ENCODE results near the gene CTSW.
A peak's percentile ranks its signal among the peaks of the same experiment; 100 is the strongest.

CTSW gene

DNA sequence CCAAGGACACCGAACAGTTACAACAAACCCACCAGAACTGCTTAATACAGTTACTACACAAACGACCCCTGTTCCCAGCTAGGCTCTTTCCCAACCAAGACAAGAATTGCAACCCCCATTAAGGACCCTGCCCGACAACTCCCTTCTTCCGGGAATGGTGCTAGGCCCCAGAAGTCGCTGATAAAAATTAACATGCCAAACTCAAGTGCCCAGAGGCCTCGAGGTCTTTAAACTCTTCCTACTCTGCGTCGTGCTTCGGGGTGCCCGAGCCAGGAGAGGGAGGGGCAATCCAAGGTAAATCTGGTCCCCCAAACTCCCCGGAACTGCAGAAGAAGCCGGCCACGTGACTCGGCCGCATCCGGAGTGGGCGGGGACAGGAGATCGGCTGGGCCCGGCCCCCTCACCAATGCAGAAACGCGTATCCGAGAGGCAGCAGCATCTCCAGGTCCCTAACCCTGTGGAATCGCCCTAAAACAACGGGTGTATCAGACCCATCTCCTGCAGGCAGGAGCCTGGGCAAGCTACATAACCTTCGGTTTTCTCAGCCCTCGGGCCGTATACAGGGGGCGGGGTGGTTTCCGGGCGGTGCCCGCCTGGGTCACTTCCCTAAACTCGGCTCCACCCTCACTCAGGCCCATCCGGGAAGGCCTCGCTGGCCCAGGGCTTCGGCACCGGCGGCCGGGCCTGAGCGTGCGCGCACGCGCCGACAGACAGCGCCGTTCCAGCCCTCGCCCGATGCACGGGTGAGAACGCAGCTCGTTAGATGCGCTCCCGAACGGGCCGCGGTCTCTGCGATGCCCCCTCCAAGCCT lies 22.7 kb upstream of the CTSW start:
- DNase-seq, result peak; percentile 85

DNA sequence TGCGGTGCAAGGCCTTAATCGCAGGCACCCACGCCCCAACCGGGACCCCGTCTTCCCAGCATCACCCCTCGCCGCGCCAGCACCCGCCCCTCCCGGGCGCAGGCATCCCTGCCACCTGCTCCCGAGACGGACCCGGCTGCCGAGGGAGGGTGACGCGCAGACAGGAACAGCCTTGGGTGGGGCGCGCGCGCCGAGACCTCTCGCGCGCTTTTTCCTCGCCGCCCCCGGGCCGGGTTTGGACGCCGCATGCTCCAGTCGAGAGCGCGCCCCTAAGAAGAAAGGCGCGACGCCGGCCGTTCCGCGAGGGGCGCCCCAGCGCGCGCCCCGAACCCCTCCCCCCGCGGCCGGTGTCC lies 22.2 kb upstream of the CTSW start:
- DNase-seq, result no peak

GRCh38 chr11:65857853-65858680 lies 21.6 kb upstream of the CTSW start, which contains the start of gene CFL1:
CFL1 (minus strand) TSS chr11:65858180; CDS start chr11:65858099, 81 bp downstream.
- DNase-seq, result peak; percentile 99

GRCh38 chr11:65858681-65859087 lies 21.0 kb upstream of the CTSW start:
- DNase-seq, result no peak

DNA sequence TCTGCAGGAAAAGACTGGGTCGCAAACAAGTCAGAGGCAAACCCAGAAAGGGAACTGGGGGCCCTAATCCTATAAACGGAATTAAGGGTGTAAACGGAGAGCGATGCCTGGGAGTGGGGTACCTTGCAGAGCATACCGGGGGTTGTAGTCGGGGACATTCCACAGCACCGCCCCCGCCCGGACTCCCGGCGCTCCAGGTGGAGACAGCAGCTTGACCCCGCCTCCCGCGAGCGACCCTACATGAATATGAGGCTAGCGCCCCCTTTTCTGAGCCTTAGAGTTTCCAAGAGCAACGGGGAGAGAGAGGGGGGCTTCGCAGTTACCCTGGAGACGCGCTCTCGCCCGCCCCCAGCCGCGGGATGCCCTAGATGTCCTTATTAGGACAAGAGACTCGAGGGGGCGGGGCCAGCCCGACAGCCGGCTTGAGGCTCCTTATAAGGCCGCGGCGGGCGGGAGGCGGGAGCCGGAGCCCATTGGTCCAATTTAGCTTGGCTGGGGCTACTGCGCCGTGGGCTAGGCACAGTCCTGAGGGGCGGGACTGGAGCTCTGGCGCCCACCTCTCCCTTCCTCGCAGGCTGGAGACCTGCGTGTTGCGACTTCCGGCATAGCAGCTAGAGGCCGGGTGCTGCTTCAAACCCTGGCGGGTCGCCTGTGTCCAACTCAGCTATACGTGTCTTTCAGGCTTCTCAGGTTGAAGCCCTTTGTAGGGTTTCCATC lies 20.4 kb upstream of the CTSW start:
- DNase-seq, result peak; percentile 99

DNA sequence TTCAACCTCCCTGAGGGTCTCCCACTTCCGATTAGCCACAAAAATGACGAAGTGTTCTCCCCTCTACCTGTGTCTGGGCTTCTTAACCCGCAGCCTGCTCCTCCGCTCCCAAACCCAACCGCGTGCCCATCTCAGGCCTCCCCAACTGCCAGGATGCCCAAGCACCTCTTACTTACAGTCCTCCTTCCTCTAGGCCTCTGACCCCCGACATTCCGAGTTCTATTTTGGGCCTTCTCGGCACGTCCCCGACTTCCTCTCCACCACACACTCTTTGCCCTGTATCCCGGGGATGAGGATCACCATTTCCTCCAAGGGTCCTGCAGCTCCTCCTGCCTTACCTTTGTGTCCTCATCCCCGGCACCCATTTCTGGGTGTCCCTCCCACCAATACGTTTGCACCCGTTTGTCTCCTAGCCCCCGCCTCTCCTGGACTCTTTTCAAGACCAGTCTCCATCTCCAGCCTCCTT lies 19.8 kb upstream of the CTSW start:
- no peak for DNase-seq

DNA sequence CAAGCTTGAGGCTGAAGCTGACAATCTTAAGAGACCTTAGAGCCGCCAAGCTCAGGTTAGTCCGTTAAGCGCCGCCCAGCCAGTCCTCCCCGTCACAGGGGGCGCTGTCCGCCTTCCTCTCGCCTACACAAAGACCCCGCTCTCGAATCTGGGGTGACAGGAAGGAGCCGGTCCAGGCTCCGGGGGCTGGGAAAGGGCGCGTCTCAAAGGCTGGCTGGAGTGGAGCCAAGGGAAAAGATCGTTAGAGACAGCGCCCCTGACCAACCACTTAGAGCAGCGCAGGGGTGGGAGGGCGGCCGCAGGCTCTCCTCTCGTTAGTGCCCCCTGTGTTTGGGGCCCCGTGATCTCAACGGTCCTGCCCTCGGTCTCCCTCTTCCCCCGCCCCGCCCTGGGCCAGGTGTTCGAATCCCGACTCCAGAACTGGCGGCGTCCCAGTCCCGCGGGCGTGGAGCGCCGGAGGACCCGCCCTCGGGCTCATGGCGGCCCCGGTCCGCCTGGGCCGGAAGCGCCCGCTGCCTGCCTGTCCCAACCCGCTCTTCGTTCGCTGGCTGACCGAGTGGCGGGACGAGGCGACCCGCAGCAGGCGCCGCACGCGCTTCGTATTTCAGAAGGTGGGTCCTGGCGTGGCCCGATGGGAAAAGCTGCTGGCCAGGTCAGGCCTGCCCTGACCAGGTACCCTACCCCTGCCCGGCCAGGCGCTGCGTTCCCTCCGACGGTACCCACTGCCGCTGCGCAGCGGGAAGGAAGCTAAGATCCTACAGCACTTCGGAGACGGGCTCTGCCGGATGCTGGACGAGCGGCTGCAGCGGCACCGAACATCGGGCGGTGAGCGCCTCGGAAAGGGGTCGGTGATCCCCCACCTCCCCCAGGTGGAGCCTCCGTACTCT lies 19.1 kb upstream of the CTSW start, which contains the start of gene MUS81:
MUS81 (plus strand) TSS at position 156 of the 887 bp plus-strand sequence; CDS start at position 477, 321 bp downstream.
- peak; percentile 98 for DNase-seq

DNA sequence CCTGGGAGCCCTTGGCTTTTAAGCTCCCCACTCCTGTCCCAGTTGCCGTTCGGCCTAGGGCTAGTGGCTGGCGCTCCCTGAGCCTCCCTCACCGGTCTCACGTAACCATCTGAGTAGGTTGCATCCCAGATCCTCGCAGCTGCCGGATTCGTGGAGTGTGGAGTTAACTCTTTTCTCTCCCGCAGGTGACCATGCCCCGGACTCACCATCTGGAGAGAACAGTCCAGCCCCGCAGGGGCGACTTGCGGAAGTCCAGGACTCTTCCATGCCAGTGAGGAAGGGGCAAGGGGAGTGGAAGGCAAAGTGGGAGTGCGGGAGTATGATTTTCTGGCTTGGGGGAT lies 18.5 kb upstream of the CTSW start:
- DNase-seq, result no peak

- no peak for DNase-seq
These were observed 18.0 kb upstream of the CTSW start for GRCh38 chr11:65861533-65862183.

DNA sequence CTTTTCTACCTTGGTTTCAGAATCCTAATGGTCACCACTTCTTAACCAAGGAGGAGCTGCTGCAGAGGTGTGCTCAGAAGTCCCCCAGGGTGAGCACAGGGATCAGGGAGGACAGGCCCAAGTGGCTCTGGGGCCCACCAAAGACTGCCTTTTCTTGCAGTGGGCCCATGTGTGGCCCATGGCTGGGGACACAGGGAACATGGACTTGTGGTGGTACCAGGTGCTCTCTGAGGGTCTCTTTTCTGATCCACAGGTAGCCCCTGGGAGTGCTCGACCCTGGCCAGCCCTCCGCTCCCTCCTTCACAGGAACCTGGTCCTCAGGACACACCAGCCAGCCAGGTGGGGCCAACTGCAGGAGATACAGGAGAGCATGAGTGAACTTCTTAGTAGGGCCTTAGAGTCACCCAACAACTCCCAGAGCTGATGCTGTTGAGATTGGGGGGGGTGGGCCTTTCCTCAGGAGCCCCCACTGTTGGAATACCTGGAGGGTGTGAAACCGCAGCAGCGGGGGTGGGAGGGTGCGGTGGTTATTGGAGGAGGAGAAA lies 17.4 kb upstream of the CTSW start:
- DNase-seq, result no peak

DNA sequence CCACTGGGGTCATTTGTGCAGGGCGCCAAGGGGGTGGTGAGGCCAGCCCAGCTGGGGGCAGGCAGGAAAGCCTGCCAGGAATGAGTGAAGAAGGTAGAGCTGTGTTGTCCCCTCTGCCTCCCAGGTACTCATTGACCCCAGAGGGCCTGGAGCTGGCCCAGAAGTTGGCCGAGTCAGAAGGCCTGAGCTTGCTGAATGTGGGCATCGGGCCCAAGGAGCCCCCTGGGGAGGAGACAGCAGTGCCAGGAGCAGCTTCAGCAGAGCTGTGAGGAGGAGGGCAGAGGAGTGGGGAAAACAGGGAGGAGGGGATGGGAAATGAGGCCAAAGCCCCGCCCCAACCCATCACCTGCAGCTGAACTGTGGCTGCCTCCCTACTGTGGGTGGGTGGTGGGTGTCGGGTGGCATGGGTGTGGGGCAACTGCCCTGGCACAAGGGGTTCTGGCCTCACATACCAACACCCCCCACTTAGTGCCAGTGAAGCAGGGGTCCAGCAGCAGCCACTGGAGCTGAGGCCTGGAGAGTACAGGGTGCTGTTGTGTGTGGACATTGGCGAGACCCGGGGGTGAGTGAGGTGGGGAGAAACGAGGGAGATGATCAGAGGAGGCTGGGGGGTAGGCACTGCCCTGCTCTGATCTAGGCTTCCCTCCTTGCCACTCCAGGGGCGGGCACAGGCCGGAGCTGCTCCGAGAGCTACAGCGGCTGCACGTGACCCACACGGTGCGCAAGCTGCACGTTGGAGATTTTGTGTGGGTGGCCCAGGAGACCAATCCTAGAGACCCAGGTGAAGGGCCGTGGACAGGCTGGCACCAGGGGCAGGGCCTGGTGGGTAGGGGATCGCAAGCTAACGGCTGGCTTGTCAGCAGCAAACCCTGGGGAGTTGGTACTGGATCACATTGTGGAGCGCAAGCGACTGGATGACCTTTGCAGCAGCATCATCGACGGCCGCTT lies 16.4 kb upstream of the CTSW start:
- DNase-seq, result no peak

DNA sequence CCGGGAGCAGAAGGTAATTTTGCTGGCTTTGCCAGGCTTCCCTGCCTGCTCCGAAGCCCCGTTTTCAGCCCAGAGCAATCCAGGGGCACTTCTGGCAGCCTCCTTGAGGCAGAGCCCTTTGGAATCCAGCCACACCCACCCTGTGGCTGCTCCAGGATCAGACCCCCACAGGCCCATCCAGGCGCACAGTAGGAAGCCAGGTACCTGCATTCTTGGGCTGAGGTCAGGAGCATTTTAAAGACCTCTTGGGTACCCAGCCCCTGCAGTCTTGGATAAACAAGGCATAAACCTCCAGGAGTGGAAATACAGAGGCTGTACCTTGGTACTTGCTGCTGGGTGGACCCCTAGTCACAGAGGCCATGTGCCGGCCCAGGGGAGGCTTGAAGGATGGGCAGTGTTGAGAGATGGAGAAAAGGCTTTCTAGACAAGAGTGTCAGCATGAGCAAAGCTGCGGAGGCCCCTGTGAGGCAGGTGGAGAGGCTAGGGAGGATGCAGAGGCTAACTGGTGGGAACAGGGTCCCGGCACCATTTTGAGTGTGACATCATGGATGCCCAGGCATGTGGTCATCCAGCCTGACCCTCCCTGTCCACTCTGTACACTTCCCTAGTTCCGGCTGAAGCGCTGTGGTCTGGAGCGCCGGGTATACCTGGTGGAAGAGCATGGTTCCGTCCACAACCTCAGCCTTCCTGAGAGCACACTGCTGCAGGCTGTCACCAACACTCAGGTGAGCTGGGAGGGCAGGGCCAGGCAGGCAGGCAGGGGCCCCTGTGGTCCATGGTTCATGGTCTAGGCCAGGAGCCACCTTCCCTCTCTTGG lies 15.5 kb upstream of the CTSW start:
- DNase-seq, result no peak

DNA sequence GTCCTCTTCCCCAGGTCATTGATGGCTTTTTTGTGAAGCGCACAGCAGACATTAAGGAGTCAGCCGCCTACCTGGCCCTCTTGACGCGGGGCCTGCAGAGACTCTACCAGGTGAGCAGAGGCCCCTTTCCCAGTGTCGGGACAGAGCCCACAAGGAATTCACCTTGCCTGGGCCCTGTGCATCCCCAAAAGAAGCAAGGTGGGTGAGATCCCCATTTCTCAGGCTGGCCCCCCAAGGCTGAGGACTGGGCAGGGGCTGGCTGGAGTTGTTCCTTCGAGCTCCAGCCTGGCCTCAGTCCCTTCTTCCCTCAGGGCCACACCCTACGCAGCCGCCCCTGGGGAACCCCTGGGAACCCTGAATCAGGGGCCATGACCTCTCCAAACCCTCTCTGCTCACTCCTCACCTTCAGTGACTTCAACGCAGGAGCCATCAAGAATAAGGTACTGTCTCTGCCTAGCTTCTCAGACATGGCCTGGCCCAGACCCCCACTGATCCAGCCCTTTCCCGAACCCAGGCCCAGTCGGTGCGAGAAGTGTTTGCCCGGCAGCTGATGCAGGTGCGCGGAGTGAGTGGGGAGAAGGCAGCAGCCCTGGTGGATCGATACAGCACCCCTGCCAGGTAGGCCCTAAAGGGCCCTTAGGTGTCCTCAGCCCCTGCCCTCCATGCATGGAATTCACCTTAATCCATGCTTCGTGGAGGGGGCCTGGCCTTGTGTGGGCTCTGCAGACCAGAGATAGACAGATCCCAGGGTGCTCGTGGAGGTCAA lies 14.7 kb upstream of the CTSW start:
- DNase-seq, result no peak

GRCh38 chr11:65865550-65866172 lies 14.0 kb upstream of the CTSW start:
- DNase-seq, result no peak

DNA sequence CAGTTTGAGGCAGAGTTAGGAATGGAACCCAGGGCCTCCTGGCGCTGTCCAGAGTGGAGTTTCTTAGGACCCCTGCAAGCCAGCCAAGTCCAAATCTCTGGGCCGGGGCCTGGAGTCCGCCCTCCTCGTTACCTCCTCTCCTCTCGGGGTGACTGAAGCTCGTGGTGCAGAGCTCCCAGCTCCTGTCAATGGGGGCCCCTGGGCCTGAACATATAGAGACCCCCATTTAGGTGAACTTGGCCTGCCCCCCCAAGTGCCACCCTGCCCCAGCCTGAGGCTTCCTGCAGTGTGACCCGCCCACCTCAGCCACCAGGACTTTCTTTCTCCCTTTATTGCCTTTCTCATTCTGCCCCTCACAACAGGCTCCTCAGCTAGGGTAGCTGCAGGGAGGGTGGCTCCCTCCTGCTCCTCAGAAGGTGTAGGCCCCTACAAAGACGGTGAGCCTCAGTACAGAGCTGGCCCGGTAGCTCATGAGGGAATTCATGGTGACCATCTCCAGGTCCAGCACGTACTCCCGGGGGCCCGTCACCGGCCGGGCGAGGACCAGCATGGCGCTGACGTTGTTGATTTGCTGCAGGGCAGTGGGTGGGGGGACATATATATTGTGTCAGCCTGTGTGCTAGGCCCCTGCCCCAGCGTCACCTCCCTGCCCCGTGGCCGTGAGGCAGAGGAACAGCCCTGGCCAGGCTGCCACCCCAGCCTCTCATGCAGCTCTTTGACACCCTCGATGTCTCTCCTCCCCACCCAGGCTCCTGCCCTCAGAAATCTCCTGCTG lies 12.9 kb upstream of the CTSW start:
- DNase-seq, result no peak

DNA sequence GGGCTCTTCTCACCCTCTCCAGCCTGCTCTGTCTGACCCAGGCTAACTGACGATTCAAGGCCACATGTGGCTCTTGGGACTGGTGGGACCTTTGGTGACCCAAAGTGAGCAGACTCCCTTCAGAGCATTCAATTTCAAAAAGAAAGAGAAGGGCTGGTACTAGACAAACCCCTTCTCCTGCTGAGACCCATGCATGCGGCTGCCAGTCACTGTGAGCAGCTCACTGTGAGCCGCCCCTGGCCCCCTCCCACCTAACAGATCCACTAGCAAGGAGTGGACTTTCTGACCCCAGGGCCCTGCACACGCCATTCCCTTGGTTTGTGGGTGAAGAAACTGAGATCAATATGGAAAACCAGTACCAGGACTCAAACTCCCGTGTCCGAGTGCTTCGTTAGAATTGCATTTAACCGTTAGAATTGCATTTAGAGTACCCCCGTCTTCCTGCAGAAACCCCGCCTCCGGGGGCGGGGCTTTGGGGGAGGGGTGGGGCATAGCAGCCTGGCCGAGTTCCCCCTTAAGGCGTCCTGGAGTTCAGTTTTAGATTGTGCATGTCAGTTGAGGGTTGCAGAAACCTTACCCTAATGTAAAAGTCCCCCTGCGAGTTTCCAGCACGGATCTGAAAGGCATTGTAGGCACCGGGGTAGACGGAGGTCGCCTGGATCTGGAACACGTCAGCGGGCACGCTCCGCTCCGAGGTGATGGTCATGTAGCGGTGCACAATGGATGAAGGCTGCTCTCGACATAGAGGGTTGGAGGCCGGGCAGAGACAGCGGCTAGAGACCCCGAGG lies 12.2 kb upstream of the CTSW start:
- DNase-seq, result no peak
